Measurements from ENCODE around the gene BBS5. TPM values are rescaled to one million over a fixed set of nuclear protein-coding genes. Genes with fewer than 3 reads are reported as not detected.
"Not testable (repeated sequence)": the region's sequence is repeated elsewhere in the genome, so short reads cannot be mapped to it uniquely, and the experiment has no call there.

Gene BBS5
- total RNA-seq (2014; rRNA removed; shearing (Covaris generic)) (7.0 and 8.0 TPM in 2 replicates), polyA plus RNA-seq (2016; fragmentation: Nextera tagmentation; extraction: Ambion mirVana) (2.8 and 4.5 TPM in 2 replicates)

GRCh38 chr2:169479257-169480078, at the start of gene BBS5:
BBS5 (plus strand) TSS chr2:169479494; CDS start chr2:169479554, 60 bp downstream.
- Histone ChIP-seq H3K36me3 (ENCODE audit: low read depth) (peaks cover 3% of the 10 kb centered on the region; the same call in 1 of the 2 replicates), H3K4me1 (ENCODE audit: insufficient read depth) (peaks cover 13% of the 10 kb centered on the region), H2AFZ (peak within 1 kb of the TSS; percentile 98), H3F3A (ENCODE audit: insufficient read depth) (peaks cover 7% of the 10 kb centered on the region; the same call in 1 of the 2 replicates), H3K4me2 (ENCODE audit: unreplicated experiment) (peak within 1 kb of the TSS; percentile 89), H3K27ac (peak within 1 kb of the TSS; percentile 75), H3K4me3 (peak within 1 kb of the TSS; percentile 90), H4K20me1 (ENCODE audit: insufficient read depth) (no peaks in the 10 kb centered on the region), H3K79me2 (ENCODE audit: insufficient read depth) (no peaks in the 10 kb centered on the region), H3K9ac (peak within 1 kb of the TSS; percentile 85), H3K9me2 (ENCODE audit: insufficient read depth) (no peaks in the 10 kb centered on the region), H3K27me3 (replicated peaks; ENCODE audit: insufficient read depth) (no peaks in the 10 kb centered on the region), H3K9me3 (ENCODE audit: low read depth) (no peaks in the 10 kb centered on the region)
- whole genome bisulfite sequencing, 2 experiments (ENCODE audit: low coverage in 1 of 2, low lambda C conversion rate in 2 of 2, missing lambda C conversion rate in 2 of 2), result 0 to 1% methylated on average over 65 to 71 of the region's 71 CpGs
- peak; percentile 96 for DNase-seq
- TF ChIP-seq EZH2 (IDR thresholded peaks at IDR 0.05; ENCODE audit: insufficient read depth, poor library complexity, severe bottlenecking) (no peak), EZH2phosphoT487 (IDR thresholded peaks at IDR 0.05; ENCODE audit: insufficient read depth, low read depth) (no peak)
- in situ Hi-C loops (cut with MboI), result no loop called here

GRCh38 chr2:169431772-169432171, 47.5 kb upstream of the BBS5 start:
- H3K9me2 ChIP-seq (ENCODE audit: insufficient read depth); H2AFZ ChIP-seq; H3K9ac ChIP-seq; H3K36me3 ChIP-seq (ENCODE audit: low read depth); H4K20me1 ChIP-seq (ENCODE audit: insufficient read depth); H3F3A ChIP-seq (ENCODE audit: insufficient read depth); H3K79me2 ChIP-seq (ENCODE audit: insufficient read depth); DNase-seq; H3K27ac ChIP-seq; H3K4me1 ChIP-seq (ENCODE audit: insufficient read depth); H3K4me2 ChIP-seq (ENCODE audit: unreplicated experiment); H3K9me3 ChIP-seq (ENCODE audit: low read depth); in situ Hi-C loops (cut with MboI); H3K27me3 ChIP-seq (replicated peaks; ENCODE audit: insufficient read depth); H3K4me3 ChIP-seq: not testable (repeated sequence)

- H3K36me3 ChIP-seq (ENCODE audit: low read depth); H2AFZ ChIP-seq; in situ Hi-C loops (cut with MboI); H4K20me1 ChIP-seq (ENCODE audit: insufficient read depth); H3K27me3 ChIP-seq (replicated peaks; ENCODE audit: insufficient read depth); DNase-seq; H3K9ac ChIP-seq; H3K4me2 ChIP-seq (ENCODE audit: unreplicated experiment); H3K4me1 ChIP-seq (ENCODE audit: insufficient read depth); H3K4me3 ChIP-seq; H3K9me3 ChIP-seq (ENCODE audit: low read depth); H3K9me2 ChIP-seq (ENCODE audit: insufficient read depth); H3F3A ChIP-seq (ENCODE audit: insufficient read depth); H3K79me2 ChIP-seq (ENCODE audit: insufficient read depth); H3K27ac ChIP-seq: not testable (repeated sequence)
- WGBS, 2 experiments (ENCODE audit: low coverage in 1 of 2, low lambda C conversion rate in 2 of 2, missing lambda C conversion rate in 2 of 2), result 4 to 7% methylated on average over 1 of the region's 1 CpG
Observed at GRCh38 chr2:169434236-169434635, 45.1 kb upstream of the BBS5 start.

GRCh38 chr2:169438466-169439072, 40.7 kb upstream of the BBS5 start:
- Histone ChIP-seq H4K20me1 (ENCODE audit: insufficient read depth) (no peaks in the 10 kb centered on the region), H3K36me3 (ENCODE audit: low read depth) (no peaks in the 10 kb centered on the region), H3K9me2 (ENCODE audit: insufficient read depth) (no peaks in the 10 kb centered on the region), H3K4me2 (ENCODE audit: unreplicated experiment) (no peak overlapping the region), H3F3A (ENCODE audit: insufficient read depth) (no peaks in the 10 kb centered on the region), H3K79me2 (ENCODE audit: insufficient read depth) (no peaks in the 10 kb centered on the region), H2AFZ (no peak overlapping the region), H3K4me1 (ENCODE audit: insufficient read depth) (no peaks in the 10 kb centered on the region), H3K27ac (no peak overlapping the region), H3K9me3 (ENCODE audit: low read depth) (no peaks in the 10 kb centered on the region), H3K9ac (no peak overlapping the region), H3K27me3 (replicated peaks; ENCODE audit: insufficient read depth) (peaks cover 15% of the 10 kb centered on the region), H3K4me3 (no peak overlapping the region)
- no peak for DNase-seq
- WGBS, 2 experiments (ENCODE audit: low coverage in 1 of 2, low lambda C conversion rate in 2 of 2, missing lambda C conversion rate in 2 of 2), result 12 to 18% methylated on average over 3 of the region's 3 CpGs
- TF ChIP-seq EZH2phosphoT487 (IDR thresholded peaks at IDR 0.05; ENCODE audit: insufficient read depth, low read depth), result no peak
- no peak for TF ChIP-seq EZH2 (IDR thresholded peaks at IDR 0.05; ENCODE audit: insufficient read depth, poor library complexity, severe bottlenecking)
- in situ Hi-C loops (cut with MboI), result no loop called here

Measured in GM23248 (cell line).